ENCODE results near the gene TSC22D1.

GRCh38 chr13:44622708-44623107 lies 46.6 kb upstream of the TSC22D1 start:
- TF ChIP-seq, protein P1, sequence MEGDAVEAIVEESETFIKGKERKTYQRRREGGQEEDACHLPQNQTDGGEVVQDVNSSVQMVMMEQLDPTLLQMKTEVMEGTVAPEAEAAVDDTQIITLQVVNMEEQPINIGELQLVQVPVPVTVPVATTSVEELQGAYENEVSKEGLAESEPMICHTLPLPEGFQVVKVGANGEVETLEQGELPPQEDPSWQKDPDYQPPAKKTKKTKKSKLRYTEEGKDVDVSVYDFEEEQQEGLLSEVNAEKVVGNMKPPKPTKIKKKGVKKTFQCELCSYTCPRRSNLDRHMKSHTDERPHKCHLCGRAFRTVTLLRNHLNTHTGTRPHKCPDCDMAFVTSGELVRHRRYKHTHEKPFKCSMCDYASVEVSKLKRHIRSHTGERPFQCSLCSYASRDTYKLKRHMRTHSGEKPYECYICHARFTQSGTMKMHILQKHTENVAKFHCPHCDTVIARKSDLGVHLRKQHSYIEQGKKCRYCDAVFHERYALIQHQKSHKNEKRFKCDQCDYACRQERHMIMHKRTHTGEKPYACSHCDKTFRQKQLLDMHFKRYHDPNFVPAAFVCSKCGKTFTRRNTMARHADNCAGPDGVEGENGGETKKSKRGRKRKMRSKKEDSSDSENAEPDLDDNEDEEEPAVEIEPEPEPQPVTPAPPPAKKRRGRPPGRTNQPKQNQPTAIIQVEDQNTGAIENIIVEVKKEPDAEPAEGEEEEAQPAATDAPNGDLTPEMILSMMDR (conservative IDR thresholded peaks at IDR 0.05; ENCODE audit: low read depth, low read length): no peak
- no peak for TF ChIP-seq EZH2 (IDR thresholded peaks at IDR 0.05; ENCODE audit: borderline replicate concordance, low read depth, low read length, poor library complexity, severe bottlenecking)

Measured in A673 (cell line).